Motor neuron (in vitro differentiated cells): ENCODE results near the gene INHBC. TPM values are rescaled to one million over a fixed set of nuclear protein-coding genes. Genes with fewer than 3 reads are reported as not detected.
A peak's percentile ranks its signal among the peaks of the same experiment; 100 is the strongest.

ENCODE experiments used
- ATAC-seq, 8 experiments: fragments of 200-7000 bp; cut with Tn5 transposase; replicated peaks in 6 of 8; 2 replicates each; pipeline ENCODE4 v1.8.0; 2021; ENCODE audit warnings: mild to moderate bottlenecking in 8 of 8, moderate library complexity in 8 of 8
- H3K27ac ChIP-seq, 2 donors: fragments of 250-450 bp; sonication (Bioruptor Pico); 2 replicates each; pipeline ENCODE4 v1.9.0; 2021; ENCODE audit warnings: antibody characterized with exemption in 2 of 2, mild to moderate bottlenecking in 2 of 2, moderate library complexity in 1 of 2
- H3K4me1 ChIP-seq, 2 donors: fragments of 250-450 bp; sonication (Bioruptor Pico); replicated peaks in 1 of 2; 2 replicates each; pipeline ENCODE4 v1.6.1; 2021; ENCODE audit warnings: antibody characterized with exemption in 2 of 2, mild to moderate bottlenecking in 2 of 2, moderate library complexity in 1 of 2
- H3K4me3 ChIP-seq, 5 donors: fragments of 250-450 bp; sonication (Bioruptor Pico); 2 replicates each; pipeline ENCODE4 v1.9.0; 2021; ENCODE audit warnings: antibody characterized with exemption in 5 of 5, mild to moderate bottlenecking in 5 of 5, moderate library complexity in 4 of 5
- WGBS, 10 experiments: fragments of 450-650 bp; shearing (Covaris generic); methylation state at CpG; one replicate each; pipeline ENCODE4 v1.0.0; 2022; 5-methylcytosine and 5-hydroxymethylcytosine counted together
- in situ Hi-C, 9 experiments: fragments of 400-800 bp; cut with MboI; loops; one replicate each; pipeline ENCODE4 v1.15.0; 2021; ENCODE audit warnings: low sequenced_read_pairs in 9 of 9, low pct_unique_long_range_greater_than_20kb in 2 of 9; ENCODE audit not compliant: unreplicated experiment in 9 of 9
- total RNA-seq, 8 experiments: library from RNA; unstranded; fragments of 300-600 nt; gene quantifications; 2 replicates each; pipeline versions ENCODE4 v1.2.3 to v1.2.4, GENCODE V29; 2022

Gene INHBC
- total RNA-seq, 8 experiments from 2014 or later: 0.14 to 0.85 (median 0.22) TPM

- Histone ChIP-seq H3K4me3 (no peak overlapping the region), H3K4me1 (peaks cover under 1 to 8% of the 10 kb centered on the region in 2 donors), H3K27ac (no peak overlapping the region)
- 59 to 100% (median 87%) methylated on average over 1 to 8 of the region's 14 CpGs; no CpG with 5 or more reads in 3 of the 10 experiments for WGBS, 10 experiments
- no peak for ATAC-seq
- in situ Hi-C loops: loop anchor here in 1 of 9 experiments (25.0 kb wide), 1 partner anchor 229 kb away; the partner anchor contains the start of gene SHMT2
These were observed 31.3 kb downstream of the INHBC start for GRCh38 chr12:57465747-57466505.

DNA sequence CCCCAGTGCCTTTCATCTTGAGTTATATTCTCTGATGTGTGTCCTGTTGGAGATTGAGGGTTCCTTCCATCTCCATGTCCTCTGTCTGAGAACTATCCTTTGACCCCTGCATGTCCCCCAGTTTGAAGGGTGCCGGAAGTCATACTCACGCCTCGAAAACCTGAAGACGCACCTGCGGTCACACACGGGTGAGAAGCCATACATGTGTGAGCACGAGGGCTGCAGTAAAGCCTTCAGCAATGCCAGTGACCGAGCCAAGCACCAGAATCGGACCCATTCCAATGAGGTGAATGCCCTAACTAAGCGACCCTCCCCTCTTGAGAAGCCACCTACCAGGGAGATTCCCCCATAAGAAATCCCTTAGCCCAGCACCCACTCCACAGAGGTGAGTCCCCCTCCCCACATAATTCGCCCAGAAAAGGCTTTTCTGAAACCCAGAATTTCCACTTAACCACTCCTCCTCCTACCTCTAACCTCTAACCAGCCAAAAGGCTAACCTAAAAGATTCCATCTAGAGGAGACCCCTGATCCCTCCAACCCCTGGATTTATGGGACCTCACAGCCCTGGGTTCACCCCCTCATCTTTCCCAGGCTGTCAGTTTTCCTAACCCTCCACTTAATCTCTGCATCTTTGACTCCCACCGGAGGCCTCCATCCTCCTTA, 32.8 kb downstream of the INHBC start:
- ATAC-seq: no peak
- H3K27ac ChIP-seq: no peak overlapping the region
- WGBS, 10 experiments: 53 to 100% (median 96%) methylated on average over 1 to 5 of the region's 12 CpGs
- peaks cover 0 to 7% of the 10 kb centered on the region in 2 donors for H3K4me1 ChIP-seq
- in situ Hi-C loops: loop anchor here in 1 of 9 experiments (25.0 kb wide), 1 partner anchor 230 kb away; the partner anchor contains the start of gene SHMT2
- H3K4me3 ChIP-seq: no peak overlapping the region

- in situ Hi-C loops: loop anchor here in 1 of 9 experiments (25.0 kb wide), 1 partner anchor 231 kb away; the partner anchor contains the start of gene SHMT2
- 72 to 100% (median 86%) methylated on average over 1 to 9 of the region's 11 CpGs; no CpG with 5 or more reads in 2 of the 10 experiments for WGBS, 10 experiments
- Histone ChIP-seq H3K4me1 (peaks cover 0 to 2% of the 10 kb centered on the region in 2 donors), H3K4me3 (no peak overlapping the region), H3K27ac (no peak overlapping the region)
- no peak for ATAC-seq
These were observed 33.3 kb downstream of the INHBC start for GRCh38 chr12:57467915-57468314.

- H3K4me1 ChIP-seq: no peaks in the 10 kb centered on the region
- H3K27ac ChIP-seq: no peak overlapping the region
- ATAC-seq: peak in 3 of 8 experiments; percentile 72 to 99 (median 99)
- in situ Hi-C loops: loop anchor here in 1 of 9 experiments (25.0 kb wide), 1 partner anchor 232 kb away; the partner anchor contains the start of gene SHMT2
- no peak overlapping the region for H3K4me3 ChIP-seq
- 28 to 100% (median 89%) methylated on average over 1 to 8 of the region's 10 CpGs; no CpG with 5 or more reads in 1 of the 10 experiments for WGBS, 10 experiments
These were observed 34.9 kb downstream of the INHBC start for GRCh38 chr12:57469296-57470164.

- 97 to 100% (median 100%) methylated on average over 1 to 9 of the region's 14 CpGs; no CpG with 5 or more reads in 6 of the 10 experiments for WGBS, 10 experiments
- H3K4me1 ChIP-seq: peaks cover 0 to under 1% of the 10 kb centered on the region in 2 donors
- no peak overlapping the region for H3K27ac ChIP-seq
- no peak overlapping the region for H3K4me3 ChIP-seq
- ATAC-seq: no peak
- in situ Hi-C loops: loop anchor here in 1 of 9 experiments (25.0 kb wide), 1 partner anchor 233 kb away; the partner anchor contains the start of gene SHMT2
These were observed 35.8 kb downstream of the INHBC start for GRCh38 chr12:57470286-57470969.

DNA sequence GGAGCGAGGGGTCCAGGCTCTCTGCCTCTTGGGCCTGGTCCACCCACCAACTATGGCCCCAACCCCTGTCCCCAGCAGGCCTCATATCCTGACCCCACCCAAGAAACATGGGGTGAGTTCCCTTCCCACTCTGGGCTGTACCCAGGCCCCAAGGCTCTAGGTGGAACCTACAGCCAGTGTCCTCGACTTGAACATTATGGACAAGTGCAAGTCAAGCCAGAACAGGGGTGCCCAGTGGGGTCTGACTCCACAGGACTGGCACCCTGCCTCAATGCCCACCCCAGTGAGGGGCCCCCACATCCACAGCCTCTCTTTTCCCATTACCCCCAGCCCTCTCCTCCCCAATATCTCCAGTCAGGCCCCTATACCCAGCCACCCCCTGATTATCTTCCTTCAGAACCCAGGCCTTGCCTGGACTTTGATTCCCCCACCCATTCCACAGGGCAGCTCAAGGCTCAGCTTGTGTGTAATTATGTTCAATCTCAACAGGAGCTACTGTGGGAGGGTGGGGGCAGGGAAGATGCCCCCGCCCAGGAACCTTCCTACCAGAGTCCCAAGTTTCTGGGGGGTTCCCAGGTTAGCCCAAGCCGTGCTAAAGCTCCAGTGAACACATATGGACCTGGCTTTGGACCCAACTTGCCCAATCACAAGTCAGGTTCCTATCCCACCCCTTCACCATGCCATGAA, 36.5 kb downstream of the INHBC start:
- no peak overlapping the region for H3K27ac ChIP-seq
- no peak for ATAC-seq
- in situ Hi-C loops: loop anchor here in 1 of 9 experiments (25.0 kb wide), 1 partner anchor 234 kb away; the partner anchor contains the start of gene SHMT2
- H3K4me3 ChIP-seq: no peak overlapping the region
- 60% methylated on average over 1 of the region's 4 CpGs; no CpG with 5 or more reads in 9 of the 10 experiments for WGBS, 10 experiments
- peaks cover 0 to 7% of the 10 kb centered on the region in 2 donors for H3K4me1 ChIP-seq

- in situ Hi-C loops: loop anchor here in 1 of 9 experiments (25.0 kb wide), 1 partner anchor 234 kb away; the partner anchor contains the start of gene SHMT2
These were observed 37.1 kb downstream of the INHBC start for GRCh38 chr12:57471661-57472060.

DNA sequence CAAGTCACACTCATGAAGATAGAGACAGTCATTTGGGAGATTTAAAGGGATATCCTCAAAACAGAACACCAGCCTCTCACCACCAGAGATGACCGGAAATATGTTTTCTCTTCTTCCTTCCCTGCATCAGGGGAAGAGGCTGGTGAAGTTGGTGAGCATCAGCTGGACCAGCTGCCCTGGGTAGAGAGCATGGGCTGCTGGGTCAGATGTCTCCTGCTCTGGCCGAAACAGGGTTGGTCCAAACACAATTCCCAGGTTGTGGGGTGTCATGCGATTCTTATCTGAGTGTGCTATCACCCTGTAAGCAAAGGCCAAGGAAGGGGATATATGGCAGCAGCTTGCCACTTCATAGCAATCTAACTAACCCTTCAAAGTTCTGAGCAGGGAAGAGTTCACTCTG, 37.8 kb downstream of the INHBC start:
- H3K4me1 ChIP-seq: peaks cover 0 to 11% of the 10 kb centered on the region in 2 donors
- 58 to 100% (median 93%) methylated on average over 1 to 3 of the region's 3 CpGs; no CpG with 5 or more reads in 3 of the 10 experiments for WGBS, 10 experiments
- ATAC-seq: no peak
- in situ Hi-C loops: loop anchor here in 1 of 9 experiments (25.0 kb wide), 1 partner anchor 235 kb away; the partner anchor contains the start of gene SHMT2
- no peak overlapping the region for H3K4me3 ChIP-seq
- H3K27ac ChIP-seq: no peak overlapping the region

More at GRCh38 chr12:57471661-57472060, 37.1 kb downstream of the INHBC start:
- H3K27ac ChIP-seq: no peak overlapping the region
- no peak for ATAC-seq
- 40 to 94% (median 50%) methylated on average over 1 to 3 of the region's 3 CpGs; no CpG with 5 or more reads in 7 of the 10 experiments for WGBS, 10 experiments
- H3K4me3 ChIP-seq: no peak overlapping the region
- peaks cover 0 to 11% of the 10 kb centered on the region in 2 donors for H3K4me1 ChIP-seq

GRCh38 chr12:57473392-57473791, 38.8 kb downstream of the INHBC start:
- no peak overlapping the region for H3K4me3 ChIP-seq
- WGBS, 10 experiments: 0 to 100% (median 63%) methylated on average over 1 to 3 of the region's 3 CpGs; no CpG with 5 or more reads in 1 of the 10 experiments
- ATAC-seq: no peak
- peaks cover 0 to 13% of the 10 kb centered on the region in 2 donors for H3K4me1 ChIP-seq
- H3K27ac ChIP-seq: no peak overlapping the region
- in situ Hi-C loops: loop anchor here in 1 of 9 experiments (25.0 kb wide), 1 partner anchor 236 kb away; the partner anchor contains the start of gene SHMT2

GRCh38 chr12:57473886-57474285, 39.3 kb downstream of the INHBC start:
- Histone ChIP-seq H3K4me1 (peaks cover 0 to 13% of the 10 kb centered on the region in 2 donors), H3K4me3 (no peak overlapping the region), H3K27ac (no peak overlapping the region)
- ATAC-seq: no peak
- WGBS, 10 experiments: 47 to 83% (median 66%) methylated on average over 1 to 5 of the region's 5 CpGs; no CpG with 5 or more reads in 4 of the 10 experiments
- in situ Hi-C loops: loop anchor here in 1 of 9 experiments (25.0 kb wide), 1 partner anchor 237 kb away; the partner anchor contains the start of gene SHMT2

DNA sequence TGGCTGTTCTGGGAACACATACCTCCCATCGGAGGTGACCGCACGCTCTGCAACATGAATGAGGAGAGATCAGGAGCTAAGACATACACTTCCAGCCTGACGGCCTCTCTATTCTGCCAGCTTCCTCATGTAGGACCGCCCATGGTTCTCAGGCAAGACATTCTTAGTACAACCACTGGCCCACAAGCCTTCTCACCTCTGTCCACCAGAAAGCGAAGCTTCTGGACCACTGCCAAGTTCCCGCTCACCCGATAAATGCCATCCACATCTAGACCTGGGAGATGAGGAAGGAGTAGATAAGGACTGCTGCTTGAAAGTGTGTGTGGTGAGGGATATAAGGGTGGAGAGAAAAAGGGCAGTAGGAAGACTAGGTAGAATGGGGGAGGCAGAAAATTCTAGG, 39.8 kb downstream of the INHBC start:
- Histone ChIP-seq H3K4me1 (peaks cover 0 to 13% of the 10 kb centered on the region in 2 donors), H3K27ac (no peak overlapping the region), H3K4me3 (no peak overlapping the region)
- in situ Hi-C loops: loop anchor here in 1 of 9 experiments (25.0 kb wide), 1 partner anchor 237 kb away; the partner anchor contains the start of gene SHMT2
- WGBS, 10 experiments: 60 to 100% (median 85%) methylated on average over 2 to 5 of the region's 8 CpGs; no CpG with 5 or more reads in 2 of the 10 experiments
- ATAC-seq: no peak
